Measurements from ENCODE around the gene S100G. TPM values are rescaled to one million over a fixed set of nuclear protein-coding genes. Genes with fewer than 3 reads are reported as not detected.

S100G gene
- total and polyA plus RNA-seq, 2 experiments from 2014 or later = not detected

DNA sequence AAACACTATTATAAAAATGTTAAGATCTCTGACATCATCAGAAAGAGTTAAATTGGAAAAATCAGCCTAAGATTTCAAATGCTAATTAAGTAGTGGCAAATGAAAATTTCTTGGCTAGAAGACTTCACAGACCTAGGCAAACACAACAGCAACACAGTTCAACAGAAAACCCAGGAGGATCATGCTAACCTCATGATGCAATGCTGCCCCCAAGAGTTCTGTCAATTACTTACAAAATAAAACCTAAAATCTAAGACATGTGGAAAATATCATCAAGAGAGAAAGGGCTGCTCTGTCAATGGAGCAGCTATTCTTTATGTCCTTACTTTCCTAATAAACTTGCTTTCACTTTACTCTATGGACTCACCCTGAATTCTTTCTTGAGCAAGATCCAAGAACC, 21.0 kb downstream of the S100G start (continued):
- no peak for TF ChIP-seq ZNF114 (CRISPR knock-in tag; IDR thresholded peaks at IDR 0.05)
- TF ChIP-seq EZH2phosphoT487 (IDR thresholded peaks at IDR 0.05; ENCODE audit: unreplicated experiment) = no peak
- TF ChIP-seq, protein P1, sequence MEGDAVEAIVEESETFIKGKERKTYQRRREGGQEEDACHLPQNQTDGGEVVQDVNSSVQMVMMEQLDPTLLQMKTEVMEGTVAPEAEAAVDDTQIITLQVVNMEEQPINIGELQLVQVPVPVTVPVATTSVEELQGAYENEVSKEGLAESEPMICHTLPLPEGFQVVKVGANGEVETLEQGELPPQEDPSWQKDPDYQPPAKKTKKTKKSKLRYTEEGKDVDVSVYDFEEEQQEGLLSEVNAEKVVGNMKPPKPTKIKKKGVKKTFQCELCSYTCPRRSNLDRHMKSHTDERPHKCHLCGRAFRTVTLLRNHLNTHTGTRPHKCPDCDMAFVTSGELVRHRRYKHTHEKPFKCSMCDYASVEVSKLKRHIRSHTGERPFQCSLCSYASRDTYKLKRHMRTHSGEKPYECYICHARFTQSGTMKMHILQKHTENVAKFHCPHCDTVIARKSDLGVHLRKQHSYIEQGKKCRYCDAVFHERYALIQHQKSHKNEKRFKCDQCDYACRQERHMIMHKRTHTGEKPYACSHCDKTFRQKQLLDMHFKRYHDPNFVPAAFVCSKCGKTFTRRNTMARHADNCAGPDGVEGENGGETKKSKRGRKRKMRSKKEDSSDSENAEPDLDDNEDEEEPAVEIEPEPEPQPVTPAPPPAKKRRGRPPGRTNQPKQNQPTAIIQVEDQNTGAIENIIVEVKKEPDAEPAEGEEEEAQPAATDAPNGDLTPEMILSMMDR (conservative IDR thresholded peaks at IDR 0.05; ENCODE audit: low read depth in 2 of 2) = peak; percentile 54 to 63

DNA sequence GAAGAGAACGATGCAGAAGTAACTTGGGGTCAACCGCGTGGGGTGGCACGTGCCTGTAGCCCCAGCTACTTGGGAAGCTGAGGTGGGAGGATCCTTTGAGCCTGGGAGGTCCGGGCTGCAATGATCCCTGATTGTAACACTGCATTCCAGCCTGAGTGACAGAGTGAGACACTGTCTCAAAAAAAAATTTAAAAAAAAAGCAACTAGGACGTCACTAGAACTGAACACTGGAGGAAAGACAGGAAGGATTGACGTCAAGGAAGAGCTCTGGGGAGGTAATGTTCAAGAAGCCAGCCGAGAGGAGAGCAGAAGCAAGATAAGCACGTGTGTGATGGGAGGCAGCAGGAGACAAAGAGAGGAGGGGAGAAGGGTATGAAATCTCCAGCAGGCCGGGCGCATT, 28.7 kb downstream of the S100G start:
- no peaks in the 10 kb centered on the region for H3K27me3 Mint-ChIP-seq (ENCODE audit: insufficient read depth, low read depth, poor library complexity)
- Histone ChIP-seq H3K4me1 (ENCODE audit: insufficient read depth) (no peaks in the 10 kb centered on the region), H3K36me3 (ENCODE audit: insufficient read depth) (no peaks in the 10 kb centered on the region; the same call in 1 of the 2 replicates), H3K27me3 (ENCODE audit: insufficient read depth) (no peaks in the 10 kb centered on the region), H3K4me3 (no peak overlapping the region), H2AFZ (no peak overlapping the region), H3K27ac (ENCODE audit: low read depth) (no peak overlapping the region), H4K20me1 (replicated peaks; ENCODE audit: insufficient read depth) (no peaks in the 10 kb centered on the region), H3F3A (replicated peaks; ENCODE audit: low read depth) (no peaks in the 10 kb centered on the region), H3K79me2 (replicated peaks; ENCODE audit: insufficient read depth) (no peaks in the 10 kb centered on the region), H3K9me2 (ENCODE audit: insufficient read depth) (no peaks in the 10 kb centered on the region), H3K4me2 (no peak overlapping the region)
- no peaks in the 10 kb centered on the region for H3K9me3 Mint-ChIP-seq
- no peak overlapping the region for H3K4me3 Mint-ChIP-seq
- H3K4me1 Mint-ChIP-seq = no peaks in the 10 kb centered on the region
- ATAC-seq (no peak), DNase-seq (ENCODE audit: low spot score) (no peak)
- TF ChIP-seq, protein P2, sequence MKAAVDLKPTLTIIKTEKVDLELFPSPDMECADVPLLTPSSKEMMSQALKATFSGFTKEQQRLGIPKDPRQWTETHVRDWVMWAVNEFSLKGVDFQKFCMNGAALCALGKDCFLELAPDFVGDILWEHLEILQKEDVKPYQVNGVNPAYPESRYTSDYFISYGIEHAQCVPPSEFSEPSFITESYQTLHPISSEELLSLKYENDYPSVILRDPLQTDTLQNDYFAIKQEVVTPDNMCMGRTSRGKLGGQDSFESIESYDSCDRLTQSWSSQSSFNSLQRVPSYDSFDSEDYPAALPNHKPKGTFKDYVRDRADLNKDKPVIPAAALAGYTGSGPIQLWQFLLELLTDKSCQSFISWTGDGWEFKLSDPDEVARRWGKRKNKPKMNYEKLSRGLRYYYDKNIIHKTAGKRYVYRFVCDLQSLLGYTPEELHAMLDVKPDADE (IDR thresholded peaks at IDR 0.05) = no peak
- TF ChIP-seq POLR2AphosphoS5 (IDR thresholded peaks at IDR 0.05; ENCODE audit: low read depth) (no peak), ZNF331 (CRISPR knock-in tag; IDR thresholded peaks at IDR 0.05; ENCODE audit: low read depth) (no peak), EZH2 (IDR thresholded peaks at IDR 0.05; ENCODE audit: low read depth, unreplicated experiment) (no peak), NANOG (IDR thresholded peaks at IDR 0.05; ENCODE audit: borderline replicate concordance) (no peak)
- TF ChIP-seq, protein P3, sequence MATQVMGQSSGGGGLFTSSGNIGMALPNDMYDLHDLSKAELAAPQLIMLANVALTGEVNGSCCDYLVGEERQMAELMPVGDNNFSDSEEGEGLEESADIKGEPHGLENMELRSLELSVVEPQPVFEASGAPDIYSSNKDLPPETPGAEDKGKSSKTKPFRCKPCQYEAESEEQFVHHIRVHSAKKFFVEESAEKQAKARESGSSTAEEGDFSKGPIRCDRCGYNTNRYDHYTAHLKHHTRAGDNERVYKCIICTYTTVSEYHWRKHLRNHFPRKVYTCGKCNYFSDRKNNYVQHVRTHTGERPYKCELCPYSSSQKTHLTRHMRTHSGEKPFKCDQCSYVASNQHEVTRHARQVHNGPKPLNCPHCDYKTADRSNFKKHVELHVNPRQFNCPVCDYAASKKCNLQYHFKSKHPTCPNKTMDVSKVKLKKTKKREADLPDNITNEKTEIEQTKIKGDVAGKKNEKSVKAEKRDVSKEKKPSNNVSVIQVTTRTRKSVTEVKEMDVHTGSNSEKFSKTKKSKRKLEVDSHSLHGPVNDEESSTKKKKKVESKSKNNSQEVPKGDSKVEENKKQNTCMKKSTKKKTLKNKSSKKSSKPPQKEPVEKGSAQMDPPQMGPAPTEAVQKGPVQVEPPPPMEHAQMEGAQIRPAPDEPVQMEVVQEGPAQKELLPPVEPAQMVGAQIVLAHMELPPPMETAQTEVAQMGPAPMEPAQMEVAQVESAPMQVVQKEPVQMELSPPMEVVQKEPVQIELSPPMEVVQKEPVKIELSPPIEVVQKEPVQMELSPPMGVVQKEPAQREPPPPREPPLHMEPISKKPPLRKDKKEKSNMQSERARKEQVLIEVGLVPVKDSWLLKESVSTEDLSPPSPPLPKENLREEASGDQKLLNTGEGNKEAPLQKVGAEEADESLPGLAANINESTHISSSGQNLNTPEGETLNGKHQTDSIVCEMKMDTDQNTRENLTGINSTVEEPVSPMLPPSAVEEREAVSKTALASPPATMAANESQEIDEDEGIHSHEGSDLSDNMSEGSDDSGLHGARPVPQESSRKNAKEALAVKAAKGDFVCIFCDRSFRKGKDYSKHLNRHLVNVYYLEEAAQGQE (IDR thresholded peaks at IDR 0.05; ENCODE audit: unreplicated experiment) = no peak
- no peak overlapping the region for H3K27ac Mint-ChIP-seq
- peaks cover 54% of the 10 kb centered on the region for H3K36me3 Mint-ChIP-seq (ENCODE audit: low read depth)

All from GM23338 (cell line).